WTC11 (cell line): ENCODE measurements around the gene CLDN22. TPM values are rescaled to one million over a fixed set of nuclear protein-coding genes. Genes with fewer than 3 reads are reported as not detected.

Source experiments
- ATAC-seq: fragments of 200-7000 bp; cut with Tn5 transposase; 2 replicates; pipeline ENCODE4 v1.10.0; 2021; ENCODE audit warnings: mild to moderate bottlenecking, moderate library complexity
- CTCF ChIA-PET: fragments of 300-600 bp; sonication (Branson Sonifier 250); formaldehyde crosslinking; loops from one replicate; lab custom pipeline; 2021; ENCODE audit warnings: antibody characterized with exemption; lab: Charles Lee
- POLR2A ChIA-PET: fragments of 350-600 bp; sonication (Branson Sonifier 250); formaldehyde crosslinking; loops from one replicate; lab custom pipeline; 2021; ENCODE audit warnings: antibody characterized with exemption; lab: Charles Lee
- DNase-seq: peaks from one replicate; pipeline ENCODE4 v3.0.0; 2021; ENCODE audit warnings: low spot score
- H3K27ac Mint-ChIP-seq: 2 replicates; pipeline ENCODE4 v1.8.0; 2021; ENCODE audit warnings: mixed read lengths
- H3K27me3 Mint-ChIP-seq: 2 replicates; pipeline ENCODE4 v1.8.0; 2021; ENCODE audit warnings: low read depth, mild to moderate bottlenecking, moderate library complexity, mixed read lengths
- H3K36me3 Mint-ChIP-seq: 2 replicates; pipeline ENCODE4 v1.8.0; 2021; ENCODE audit warnings: mixed read lengths
- H3K4me1 Mint-ChIP-seq: 2 replicates; pipeline ENCODE4 v1.8.0; 2022; ENCODE audit warnings: mixed read lengths
- H3K4me3 Mint-ChIP-seq: 2 replicates; pipeline ENCODE4 v1.8.0; 2021; ENCODE audit warnings: mild to moderate bottlenecking, moderate library complexity, mixed read lengths
- H3K9me3 Mint-ChIP-seq: 2 replicates; pipeline ENCODE4 v1.8.0; 2021; ENCODE audit warnings: mixed read lengths
- AR ChIP-seq: fragments of 250-450 bp; sonication (Bioruptor Pico); IDR thresholded peaks from 2 replicates; pipeline ENCODE4 v1.9.0; 2021; ENCODE audit warnings: mild to moderate bottlenecking
- CDX4 ChIP-seq: fragments of 250-450 bp; sonication (Bioruptor Pico); IDR thresholded peaks from 2 replicates; pipeline ENCODE4 v1.9.0; 2021; ENCODE audit warnings: moderate library complexity, mild to moderate bottlenecking, inconsistent platforms, borderline replicate concordance
- E2F5 ChIP-seq: sonication (generic); formaldehyde crosslinking; IDR thresholded peaks from 2 replicates; pipeline ENCODE4 v1.8.1; 2022; ENCODE audit warnings: mild to moderate bottlenecking, moderate library complexity, missing genetic modification reagents
- NFATC4 ChIP-seq: fragments of 250-450 bp; sonication (Bioruptor Pico); IDR thresholded peaks from 2 replicates; pipeline ENCODE4 v1.9.0; 2021; ENCODE audit warnings: mild to moderate bottlenecking
- SP1 ChIP-seq: sonication (generic); formaldehyde crosslinking; conservative IDR thresholded peaks from 2 replicates; pipeline ENCODE4 v1.8.1; 2022; ENCODE audit warnings: missing genetic modification reagents
- ZBTB43 ChIP-seq: sonication (generic); formaldehyde crosslinking; IDR thresholded peaks from 2 replicates; pipeline ENCODE4 v1.8.1; 2023; ENCODE audit warnings: mild to moderate bottlenecking, missing genetic modification reagents
- ZNF219 ChIP-seq: sonication (generic); formaldehyde crosslinking; IDR thresholded peaks from 2 replicates; pipeline ENCODE4 v1.8.0; 2023; ENCODE audit warnings: missing genetic modification reagents, mild to moderate bottlenecking, borderline replicate concordance
- ZNF281 ChIP-seq: sonication (generic); formaldehyde crosslinking; IDR thresholded peaks from 2 replicates; pipeline ENCODE4 v1.8.0; 2023; ENCODE audit warnings: mild to moderate bottlenecking, missing genetic modification reagents
- total RNA-seq: library from RNA; stranded (reverse); gene quantifications from 3 replicates; pipeline ENCODE4 v1.2.3, GENCODE V29; 2021
- TF ChIP-seq, protein P1 (sequence below): sonication (generic); formaldehyde crosslinking; IDR thresholded peaks from 2 replicates; pipeline ENCODE4 v1.8.0; 2022; ENCODE audit warnings: mild to moderate bottlenecking, missing genetic modification reagents
- TF ChIP-seq, protein P2 (sequence below): sonication (generic); formaldehyde crosslinking; IDR thresholded peaks from 2 replicates; pipeline ENCODE4 v1.8.1; 2023; ENCODE audit warnings: mild to moderate bottlenecking, missing genetic modification reagents, borderline replicate concordance

The CLDN22 gene
- total RNA-seq, 1 experiment from 2014 or later = not detected

GRCh38 chr4:183289688-183290087, 30.4 kb downstream of the CLDN22 start:
- ATAC-seq (peak; percentile 84), DNase-seq (peak; percentile 44)

More at GRCh38 chr4:183289688-183290087, 30.4 kb downstream of the CLDN22 start:
- Mint-ChIP-seq H3K9me3 (no peaks in the 10 kb centered on the region), H3K27ac (no peak overlapping the region), H3K36me3 (peaks cover 75% of the 10 kb centered on the region), H3K27me3 (no peaks in the 10 kb centered on the region), H3K4me3 (no peak overlapping the region), H3K4me1 (no peaks in the 10 kb centered on the region)
- ChIA-PET CTCF (interaction anchor here (0.6 to 1.0 kb wide), 3 partner anchors 27 to 141 kb away, joined by 3 to 4 read pairs (median 3); no protein-coding TSS in a partner anchor), POLR2A (interaction anchor here (0.5 to 0.6 kb wide), 3 partner anchors 96 to 191 kb away, joined by 3 to 4 read pairs (median 3); no protein-coding TSS in a partner anchor)
- no peak for TF ChIP-seq CDX4 (CRISPR knock-in tag)
- no peak for TF ChIP-seq E2F5 (CRISPR knock-in tag)
- TF ChIP-seq ZBTB43 (CRISPR knock-in tag) = no peak
- TF ChIP-seq ZNF219 (CRISPR knock-in tag) = no peak
- no peak for TF ChIP-seq SP1 (CRISPR knock-in tag)
- no peak for TF ChIP-seq ZNF281 (CRISPR knock-in tag)
- no peak for TF ChIP-seq NFATC4 (CRISPR knock-in tag)
- no peak for TF ChIP-seq AR (CRISPR knock-in tag)
- TF ChIP-seq, protein P1, sequence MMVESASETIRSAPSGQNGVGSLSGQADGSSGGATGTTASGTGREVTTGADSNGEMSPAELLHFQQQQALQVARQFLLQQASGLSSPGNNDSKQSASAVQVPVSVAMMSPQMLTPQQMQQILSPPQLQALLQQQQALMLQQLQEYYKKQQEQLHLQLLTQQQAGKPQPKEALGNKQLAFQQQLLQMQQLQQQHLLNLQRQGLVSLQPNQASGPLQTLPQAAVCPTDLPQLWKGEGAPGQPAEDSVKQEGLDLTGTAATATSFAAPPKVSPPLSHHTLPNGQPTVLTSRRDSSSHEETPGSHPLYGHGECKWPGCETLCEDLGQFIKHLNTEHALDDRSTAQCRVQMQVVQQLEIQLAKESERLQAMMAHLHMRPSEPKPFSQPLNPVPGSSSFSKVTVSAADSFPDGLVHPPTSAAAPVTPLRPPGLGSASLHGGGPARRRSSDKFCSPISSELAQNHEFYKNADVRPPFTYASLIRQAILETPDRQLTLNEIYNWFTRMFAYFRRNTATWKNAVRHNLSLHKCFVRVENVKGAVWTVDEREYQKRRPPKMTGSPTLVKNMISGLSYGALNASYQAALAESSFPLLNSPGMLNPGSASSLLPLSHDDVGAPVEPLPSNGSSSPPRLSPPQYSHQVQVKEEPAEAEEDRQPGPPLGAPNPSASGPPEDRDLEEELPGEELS (CRISPR knock-in tag) = no peak
- TF ChIP-seq, protein P2, sequence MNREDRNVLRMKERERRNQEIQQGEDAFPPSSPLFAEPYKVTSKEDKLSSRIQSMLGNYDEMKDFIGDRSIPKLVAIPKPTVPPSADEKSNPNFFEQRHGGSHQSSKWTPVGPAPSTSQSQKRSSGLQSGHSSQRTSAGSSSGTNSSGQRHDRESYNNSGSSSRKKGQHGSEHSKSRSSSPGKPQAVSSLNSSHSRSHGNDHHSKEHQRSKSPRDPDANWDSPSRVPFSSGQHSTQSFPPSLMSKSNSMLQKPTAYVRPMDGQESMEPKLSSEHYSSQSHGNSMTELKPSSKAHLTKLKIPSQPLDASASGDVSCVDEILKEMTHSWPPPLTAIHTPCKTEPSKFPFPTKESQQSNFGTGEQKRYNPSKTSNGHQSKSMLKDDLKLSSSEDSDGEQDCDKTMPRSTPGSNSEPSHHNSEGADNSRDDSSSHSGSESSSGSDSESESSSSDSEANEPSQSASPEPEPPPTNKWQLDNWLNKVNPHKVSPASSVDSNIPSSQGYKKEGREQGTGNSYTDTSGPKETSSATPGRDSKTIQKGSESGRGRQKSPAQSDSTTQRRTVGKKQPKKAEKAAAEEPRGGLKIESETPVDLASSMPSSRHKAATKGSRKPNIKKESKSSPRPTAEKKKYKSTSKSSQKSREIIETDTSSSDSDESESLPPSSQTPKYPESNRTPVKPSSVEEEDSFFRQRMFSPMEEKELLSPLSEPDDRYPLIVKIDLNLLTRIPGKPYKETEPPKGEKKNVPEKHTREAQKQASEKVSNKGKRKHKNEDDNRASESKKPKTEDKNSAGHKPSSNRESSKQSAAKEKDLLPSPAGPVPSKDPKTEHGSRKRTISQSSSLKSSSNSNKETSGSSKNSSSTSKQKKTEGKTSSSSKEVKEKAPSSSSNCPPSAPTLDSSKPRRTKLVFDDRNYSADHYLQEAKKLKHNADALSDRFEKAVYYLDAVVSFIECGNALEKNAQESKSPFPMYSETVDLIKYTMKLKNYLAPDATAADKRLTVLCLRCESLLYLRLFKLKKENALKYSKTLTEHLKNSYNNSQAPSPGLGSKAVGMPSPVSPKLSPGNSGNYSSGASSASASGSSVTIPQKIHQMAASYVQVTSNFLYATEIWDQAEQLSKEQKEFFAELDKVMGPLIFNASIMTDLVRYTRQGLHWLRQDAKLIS = no peak
